Neural cell (in vitro differentiated cells): ENCODE data around the gene SURF1.

ENCODE experiments used
- EP300 ChIP-seq: fragments of 450-650 bp; conservative IDR thresholded peaks from 2 replicates; pipeline ENCODE4 v1.6.1; 2014; ENCODE audit warnings: antibody characterized with exemption, mild to moderate bottlenecking, moderate library complexity; ENCODE audit not compliant: poor library complexity, severe bottlenecking
- EZH2 ChIP-seq: fragments of 200-600, 300-800 bp; shearing (Covaris generic), sonication (generic); IDR thresholded peaks from 2 replicates; pipeline ENCODE4 v1.6.1; 2014; ENCODE audit warnings: antibody characterized with exemption, low read length, borderline replicate concordance, mild to moderate bottlenecking; ENCODE audit not compliant: insufficient read depth, poor library complexity, severe bottlenecking
- POLR2AphosphoS5 ChIP-seq: IDR thresholded peaks from 2 replicates; pipeline ENCODE4 v1.6.1; 2012
- TF ChIP-seq, protein P1 (sequence below): fragments of 450-650 bp; IDR thresholded peaks from 2 replicates; pipeline ENCODE4 v1.5.1; 2014; ENCODE audit warnings: antibody characterized with exemption, mild to moderate bottlenecking, moderate library complexity; ENCODE audit not compliant: poor library complexity, severe bottlenecking

DNA sequence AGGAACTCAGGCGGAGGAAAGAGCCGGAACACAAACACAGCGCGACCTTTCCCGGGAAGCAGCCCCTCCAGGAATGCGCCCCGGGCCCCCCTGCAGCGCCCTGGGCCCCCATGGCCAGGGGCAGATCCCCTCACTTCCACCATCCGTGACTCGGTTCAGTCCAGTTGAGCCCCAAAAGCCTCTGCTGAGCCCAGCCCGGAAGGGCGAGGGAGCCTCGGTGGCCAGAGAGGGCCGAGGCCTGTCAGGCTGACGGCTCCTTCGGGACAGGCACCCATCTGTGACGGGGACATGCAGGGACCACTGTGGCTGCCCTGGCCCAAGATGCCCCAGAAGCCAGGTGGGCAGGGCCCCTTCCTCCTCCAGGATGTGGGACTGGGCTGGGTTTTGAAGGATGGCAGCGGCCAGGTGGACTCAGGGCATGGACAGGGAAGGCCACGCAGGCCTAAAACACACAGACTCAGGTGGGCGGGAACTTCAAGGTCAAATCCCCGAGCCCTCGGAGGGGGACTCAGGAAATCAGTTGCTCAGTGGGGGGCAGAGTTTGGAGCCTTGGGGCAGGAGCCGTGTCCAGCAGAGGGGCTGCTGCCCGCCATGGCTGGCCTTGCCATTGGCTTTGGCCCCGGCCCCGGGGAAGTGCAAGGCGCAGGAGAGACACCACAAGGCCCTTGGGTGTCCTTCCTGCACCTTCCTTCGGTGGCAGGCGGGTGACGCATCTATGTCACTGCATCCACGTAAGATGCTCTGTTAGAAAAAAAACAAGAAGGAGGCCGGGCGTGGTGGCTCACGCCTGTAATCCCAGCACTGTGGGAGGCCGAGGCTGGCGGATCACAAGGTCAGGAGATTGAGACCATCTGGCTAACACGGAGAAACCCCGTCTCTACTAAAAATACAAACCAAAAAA, 51.6 kb downstream of the SURF1 start:
- no peak for TF ChIP-seq EP300
- TF ChIP-seq POLR2AphosphoS5: no peak
- TF ChIP-seq, protein P1, sequence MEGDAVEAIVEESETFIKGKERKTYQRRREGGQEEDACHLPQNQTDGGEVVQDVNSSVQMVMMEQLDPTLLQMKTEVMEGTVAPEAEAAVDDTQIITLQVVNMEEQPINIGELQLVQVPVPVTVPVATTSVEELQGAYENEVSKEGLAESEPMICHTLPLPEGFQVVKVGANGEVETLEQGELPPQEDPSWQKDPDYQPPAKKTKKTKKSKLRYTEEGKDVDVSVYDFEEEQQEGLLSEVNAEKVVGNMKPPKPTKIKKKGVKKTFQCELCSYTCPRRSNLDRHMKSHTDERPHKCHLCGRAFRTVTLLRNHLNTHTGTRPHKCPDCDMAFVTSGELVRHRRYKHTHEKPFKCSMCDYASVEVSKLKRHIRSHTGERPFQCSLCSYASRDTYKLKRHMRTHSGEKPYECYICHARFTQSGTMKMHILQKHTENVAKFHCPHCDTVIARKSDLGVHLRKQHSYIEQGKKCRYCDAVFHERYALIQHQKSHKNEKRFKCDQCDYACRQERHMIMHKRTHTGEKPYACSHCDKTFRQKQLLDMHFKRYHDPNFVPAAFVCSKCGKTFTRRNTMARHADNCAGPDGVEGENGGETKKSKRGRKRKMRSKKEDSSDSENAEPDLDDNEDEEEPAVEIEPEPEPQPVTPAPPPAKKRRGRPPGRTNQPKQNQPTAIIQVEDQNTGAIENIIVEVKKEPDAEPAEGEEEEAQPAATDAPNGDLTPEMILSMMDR: no peak
- no peak for TF ChIP-seq EZH2
